K562 (cell line): Measurements from ENCODE around the gene STON2. TPM values are rescaled to one million over a fixed set of nuclear protein-coding genes. Genes with fewer than 3 reads are reported as not detected.

Experiments used
- DLX4 ChIP-seq: fragments of 250-450 bp; sonication (Bioruptor Pico); IDR thresholded peaks from 2 replicates; pipeline ENCODE4 v1.6.1; 2021; ENCODE audit warnings: mild to moderate bottlenecking
- FOS ChIP-seq: IDR thresholded peaks from 3 replicates; pipeline ENCODE4 v1.6.1; 2011; ENCODE audit not compliant: insufficient read length; ENCODE audit errors: extremely low read depth
- KDM4B ChIP-seq, 2 experiments: fragments of 450-650 bp in 1 of 2; sonication (generic) in 1 of 2; IDR thresholded peaks; 2 replicates each; pipeline ENCODE4 v1.6.1; 2016 to 2017; ENCODE audit warnings: borderline replicate concordance in 2 of 2, antibody characterized with exemption in 1 of 2, low read depth in 1 of 2, mild to moderate bottlenecking in 1 of 2
- KLF1 ChIP-seq: fragments of 450-650 bp; IDR thresholded peaks from 2 replicates; pipeline ENCODE4 v1.6.1; 2016; ENCODE audit warnings: missing genetic modification characterization, missing compliant biosample characterization
- KLF6 ChIP-seq: fragments of 250-450 bp; sonication (Bioruptor Pico); IDR thresholded peaks from 2 replicates; pipeline ENCODE4 v1.4.0; 2020; ENCODE audit warnings: mild to moderate bottlenecking, moderate library complexity, borderline replicate concordance
- MAFG ChIP-seq: fragments of 450-650 bp; conservative IDR thresholded peaks from 2 replicates; pipeline ENCODE4 v1.6.1; 2016; ENCODE audit warnings: missing genetic modification characterization, missing compliant biosample characterization
- MTF1 ChIP-seq: fragments of 250-450 bp; sonication (Bioruptor Pico); IDR thresholded peaks from 2 replicates; pipeline ENCODE4 v1.9.0; 2021; ENCODE audit warnings: moderate library complexity, mild to moderate bottlenecking, inconsistent platforms, borderline replicate concordance
- NR2C2 ChIP-seq, 2 experiments: fragments of 200-800 bp in 1 of 2; sonication (Bioruptor generic) in 1 of 2; sonication (generic) in 1 of 2; formaldehyde crosslinking in 1 of 2; IDR thresholded peaks; 2 replicates each; pipeline versions ENCODE4 v1.6.1 to v1.8.0; 2016 to 2022; ENCODE audit warnings: mild to moderate bottlenecking in 1 of 2, missing compliant biosample characterization in 1 of 2, missing genetic modification characterization in 1 of 2, missing genetic modification reagents in 1 of 2
- RCOR1 ChIP-seq, 2 experiments: IDR thresholded peaks; 2 replicates each; pipeline ENCODE4 v1.6.1; 2012; ENCODE audit warnings: low read depth in 2 of 2, low read length in 2 of 2, borderline replicate concordance in 1 of 2, improper control_type of control experiment in 1 of 2
- SMAD4 ChIP-seq: fragments of 250-450 bp; sonication (Bioruptor Pico); conservative IDR thresholded peaks from 2 replicates; pipeline ENCODE4 v1.8.0; 2021; ENCODE audit warnings: inconsistent platforms, mild to moderate bottlenecking, moderate library complexity
- SP1 ChIP-seq: sonication (generic); formaldehyde crosslinking; IDR thresholded peaks from 2 replicates; pipeline ENCODE4 v1.8.1; 2022; ENCODE audit warnings: mild to moderate bottlenecking, missing genetic modification reagents
- THRB ChIP-seq: fragments of 450-650 bp; formaldehyde crosslinking; conservative IDR thresholded peaks from 2 replicates; pipeline ENCODE4 v1.4.0; 2022; ENCODE audit warnings: mild to moderate bottlenecking, missing genetic modification characterization
- ZNF57 ChIP-seq: fragments of 450-650 bp; formaldehyde crosslinking; IDR thresholded peaks from 2 replicates; pipeline ENCODE4 v1.4.0; 2020; ENCODE audit warnings: mild to moderate bottlenecking, moderate library complexity
- ZNF655 ChIP-seq: fragments of 250-450 bp; sonication (Bioruptor Pico); IDR thresholded peaks from 2 replicates; pipeline ENCODE4 v1.5.0; 2021
- ZNF740 ChIP-seq, 3 experiments: fragments of 200-800 bp in 1 of 3; sonication (Bioruptor generic) in 1 of 3; sonication (generic) in 1 of 3; formaldehyde crosslinking in 1 of 3; IDR thresholded peaks; 2 replicates each; pipeline versions ENCODE4 v1.6.1 to v1.8.0; 2016 to 2022; ENCODE audit warnings: mild to moderate bottlenecking in 2 of 3, missing compliant biosample characterization in 2 of 3, missing genetic modification characterization in 2 of 3, missing genetic modification reagents in 1 of 3
- polyA plus RNA-seq, 8 experiments: library from polyadenylated mRNA; depleted of rRNA in 4 of 8; stranded (reverse) in 5 of 8; unstranded in 3 of 8; fragments of >200 nt; fragmentation: Nextera tagmentation in 2 of 8; fragmentation: Illumina TruSeq in 1 of 8; extraction: Ambion mirVana in 2 of 8; extraction: Trizol in 1 of 8; gene quantifications; 2 replicates each; pipeline versions ENCODE4 v1.2.1 to v1.2.3, GENCODE V29; 2011 to 2014; ENCODE audit warnings: inconsistent platforms in 1 of 8, missing spikeins in 1 of 8
- total RNA-seq, 7 experiments: library from RNA; depleted of rRNA in 6 of 7; stranded (reverse); fragments of >200 nt in 6 of 7; fragmentation: Illumina TruSeq in 2 of 7; extraction: Trizol in 2 of 7; gene quantifications; 2 replicates each; pipeline versions ENCODE4 v1.2.1 to v1.2.3, GENCODE V29; 2011 to 2021; ENCODE audit warnings: low replicate concordance in 1 of 7

Gene STON2
- total and polyA plus RNA-seq, 9 of the 15 experiments (the other 6 are each of a cell fraction or from before 2014, with no cell fraction given): 7.8 to 99.3 (median 53.5) TPM

GRCh38 chr14:81303258-81303935 is 96.7 kb downstream of the STON2 start (continued):
- no peak for TF ChIP-seq KDM4B (IDR thresholded peaks at IDR 0.05; ENCODE audit: borderline replicate concordance in 2 of 2, low read depth in 1 of 2)
- TF ChIP-seq MTF1 (CRISPR knock-in tag): no peak
- no peak for TF ChIP-seq KLF6 (CRISPR knock-in tag)
- no peak for TF ChIP-seq ZNF740 (CRISPR knock-in tag; IDR thresholded peaks at IDR 0.05)
- no peak for TF ChIP-seq ZNF740 (tag; IDR thresholded peaks at IDR 0.05)
- peak; percentile 38; the same call in 1 of the 2 replicates for TF ChIP-seq SMAD4 (CRISPR knock-in tag)
- no peak for TF ChIP-seq ZNF57 (CRISPR knock-in tag)
- TF ChIP-seq RCOR1 (IDR thresholded peaks at IDR 0.05; ENCODE audit: borderline replicate concordance in 1 of 2, low read depth in 2 of 2, low read length in 2 of 2): peak in 1 of 2 experiments; percentile 66; a peak in 1 of 4 replicates
- TF ChIP-seq SP1 (CRISPR knock-in tag): no peak
- no peak for TF ChIP-seq ZNF655 (CRISPR knock-in tag)
- TF ChIP-seq FOS: peak; percentile 26
- TF ChIP-seq THRB (CRISPR knock-in tag): no peak
- 0 out of 2 replicates have a peak, but pooled peaks have one; percentile 25 for TF ChIP-seq NR2C2 (CRISPR knock-in tag; IDR thresholded peaks at IDR 0.05)
- TF ChIP-seq NR2C2 (tag; IDR thresholded peaks at IDR 0.05): peak; percentile 87
- no peak for TF ChIP-seq KLF1 (tag)
- no peak for TF ChIP-seq DLX4 (CRISPR knock-in tag)
- TF ChIP-seq MAFG: peak; percentile 50
